ENCODE measurements around the gene GABRR3.

GRCh38 chr3:98012979-98013378 is 22.1 kb downstream of the GABRR3 start:
- no peak for TF ChIP-seq CTCF (optimal IDR thresholded peaks at IDR 0.05 in 1 of 3, IDR thresholded peaks at IDR 0.05 in 1 of 3, conservative IDR thresholded peaks at IDR 0.05 in 1 of 3; ENCODE audit: extremely low read depth in 1 of 3, insufficient read depth in 2 of 3, low read length in 3 of 3)
- no peak for TF ChIP-seq EZH2 (IDR thresholded peaks at IDR 0.05; ENCODE audit: low read length)
